GM21360 (cell line): ENCODE data around the gene SLC22A3.
A peak's percentile ranks its signal among the peaks of the same experiment; 100 is the strongest.
"Not testable (repeated sequence)": the region's sequence is repeated elsewhere in the genome, so short reads cannot be mapped to it uniquely, and the experiment has no call there.

Experiments
- ATAC-seq: cut with Tn5 transposase; IDR thresholded peaks from one replicate; pipeline ENCODE4 v1.9.1; 2021; ENCODE audit warnings: mild to moderate bottlenecking, moderate library complexity; ENCODE audit not compliant: unreplicated experiment

The SLC22A3 gene

GRCh38 chr6:160437154-160437553 is 89.0 kb downstream of the SLC22A3 start:
- ATAC-seq, result no peak

- ATAC-seq, result no peak
Measured at GRCh38 chr6:160437775-160438174, 89.6 kb downstream of the SLC22A3 start.

GRCh38 chr6:160438481-160438880 is 90.3 kb downstream of the SLC22A3 start:
- no peak for ATAC-seq

- ATAC-seq, result no peak
Measured at GRCh38 chr6:160439751-160440150, 91.6 kb downstream of the SLC22A3 start.

- no peak for ATAC-seq
Measured at GRCh38 chr6:160442151-160442550, 94.0 kb downstream of the SLC22A3 start.

- no peak for ATAC-seq
Measured at GRCh38 chr6:160445130-160445529, 97.0 kb downstream of the SLC22A3 start.

- no peak for ATAC-seq
Measured at GRCh38 chr6:160447350-160447749, 99.2 kb downstream of the SLC22A3 start.

GRCh38 chr6:160449787-160450186 is 101.6 kb downstream of the SLC22A3 start:
- ATAC-seq, result not testable (repeated sequence)

- ATAC-seq, result no peak
Measured at GRCh38 chr6:160450849-160451248, 102.7 kb downstream of the SLC22A3 start.

GRCh38 chr6:160454303-160454702 is 106.1 kb downstream of the SLC22A3 start:
- ATAC-seq, result no peak

GRCh38 chr6:160455081-160455480 is 106.9 kb downstream of the SLC22A3 start:
- ATAC-seq, result no peak

GRCh38 chr6:160455541-160456213 is 107.5 kb downstream of the SLC22A3 start:
- ATAC-seq, result peak; percentile 76

GRCh38 chr6:160456214-160456546 is 108.0 kb downstream of the SLC22A3 start:
- ATAC-seq, result no peak

GRCh38 chr6:160457823-160458222 is 109.6 kb downstream of the SLC22A3 start:
- ATAC-seq, result no peak

GRCh38 chr6:160461641-160462040 is 113.5 kb downstream of the SLC22A3 start:
- no peak for ATAC-seq

- ATAC-seq, result peak; percentile 11
Measured at GRCh38 chr6:160462116-160462515, 113.9 kb downstream of the SLC22A3 start.

GRCh38 chr6:160462551-160463109 is 114.5 kb downstream of the SLC22A3 start:
- ATAC-seq, result peak; percentile 97

GRCh38 chr6:160464744-160465143 is 116.6 kb downstream of the SLC22A3 start:
- no peak for ATAC-seq

- ATAC-seq, result not testable (repeated sequence)
Measured at GRCh38 chr6:160467261-160467871, 119.2 kb downstream of the SLC22A3 start.

- ATAC-seq, result no peak
Measured at GRCh38 chr6:160469153-160469552, 121.0 kb downstream of the SLC22A3 start.

- not testable (repeated sequence) for ATAC-seq
Measured at GRCh38 chr6:160476056-160476455, 127.9 kb downstream of the SLC22A3 start.

GRCh38 chr6:160477072-160477471 is 128.9 kb downstream of the SLC22A3 start:
- ATAC-seq, result not testable (repeated sequence)
